Ovary (tissue), 3 donors: ENCODE results near the gene RCCD1.

Experiments used
- EP300 ChIP-seq: sonication (generic); formaldehyde crosslinking; IDR thresholded peaks from one replicate; pipeline ENCODE4 v1.6.1; 2017; ENCODE audit warnings: antibody characterized with exemption
- POLR2A ChIP-seq: fragments of 450-650 bp; IDR thresholded peaks from one replicate; pipeline ENCODE4 v1.6.1; 2017; ENCODE audit warnings: antibody characterized with exemption, mild to moderate bottlenecking, moderate library complexity
- TF ChIP-seq, protein P1 (sequence below), 3 donors: fragments of 450-650 bp in 2 of 3; fragments of 200-600 bp in 1 of 3; IDR thresholded peaks; one replicate each; pipeline versions ENCODE4 v1.5.1 to v1.8.0; 2016 to 2022; ENCODE audit warnings: antibody characterized with exemption in 3 of 3, mild to moderate bottlenecking in 1 of 3
- donor health status: DM: no; HTN: no; CAD: no.

- TF ChIP-seq, protein P1, sequence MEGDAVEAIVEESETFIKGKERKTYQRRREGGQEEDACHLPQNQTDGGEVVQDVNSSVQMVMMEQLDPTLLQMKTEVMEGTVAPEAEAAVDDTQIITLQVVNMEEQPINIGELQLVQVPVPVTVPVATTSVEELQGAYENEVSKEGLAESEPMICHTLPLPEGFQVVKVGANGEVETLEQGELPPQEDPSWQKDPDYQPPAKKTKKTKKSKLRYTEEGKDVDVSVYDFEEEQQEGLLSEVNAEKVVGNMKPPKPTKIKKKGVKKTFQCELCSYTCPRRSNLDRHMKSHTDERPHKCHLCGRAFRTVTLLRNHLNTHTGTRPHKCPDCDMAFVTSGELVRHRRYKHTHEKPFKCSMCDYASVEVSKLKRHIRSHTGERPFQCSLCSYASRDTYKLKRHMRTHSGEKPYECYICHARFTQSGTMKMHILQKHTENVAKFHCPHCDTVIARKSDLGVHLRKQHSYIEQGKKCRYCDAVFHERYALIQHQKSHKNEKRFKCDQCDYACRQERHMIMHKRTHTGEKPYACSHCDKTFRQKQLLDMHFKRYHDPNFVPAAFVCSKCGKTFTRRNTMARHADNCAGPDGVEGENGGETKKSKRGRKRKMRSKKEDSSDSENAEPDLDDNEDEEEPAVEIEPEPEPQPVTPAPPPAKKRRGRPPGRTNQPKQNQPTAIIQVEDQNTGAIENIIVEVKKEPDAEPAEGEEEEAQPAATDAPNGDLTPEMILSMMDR (IDR thresholded peaks at IDR 0.05) = no peak
- TF ChIP-seq POLR2A = no peak
- no peak for TF ChIP-seq EP300
These were observed 5.2 kb downstream of the RCCD1 start for GRCh38 chr15:90959894-90960293.
